Prostate gland (tissue), 2 donors: ENCODE data around the gene ANKRD13D.

Experiments
- CTCF ChIP-seq, 4 experiments: fragments of 200-600 bp in 2 of 4; fragments of 450-650 bp in 2 of 4; sonication (generic) in 2 of 4; IDR thresholded peaks; 1 replicate in 3 of 4; 2 replicates in 1 of 4; pipeline ENCODE4 v1.5.1; 2016 to 2019; ENCODE audit warnings: antibody characterized with exemption in 4 of 4, mild to moderate bottlenecking in 2 of 4, moderate library complexity in 2 of 4
- POLR2A ChIP-seq: fragments of 450-650 bp; IDR thresholded peaks from one replicate; pipeline ENCODE4 v1.6.1; 2016; ENCODE audit warnings: antibody characterized with exemption, mild to moderate bottlenecking

GRCh38 chr11:67302571-67303131, 13.5 kb downstream of the ANKRD13D start:
- TF ChIP-seq POLR2A = no peak
- no peak for TF ChIP-seq CTCF (IDR thresholded peaks at IDR 0.05)
